Calu3 (cell line): ENCODE measurements around the gene KDM3B. TPM values are rescaled to one million over a fixed set of nuclear protein-coding genes. Genes with fewer than 3 reads are reported as not detected.

ENCODE experiments used
- BruUV-seq: library from RNA; stranded (reverse); fragments of 400-500 nt; replicated peaks from 2 replicates; lab custom pipeline; 2021; lab: Mats Ljungman, UMichigan
- CTCF ChIA-PET: fragments of 300-600 bp; sonication (Branson Sonifier 250); formaldehyde crosslinking; loops from one replicate; lab custom pipeline; 2022; ENCODE audit warnings: antibody characterized with exemption; lab: Charles Lee
- DNase-seq: peaks from one replicate; pipeline ENCODE4 v3.0.0; 2022
- H3K27ac Mint-ChIP-seq: one replicate; pipeline ENCODE4 v1.8.0; 2022; ENCODE audit warnings: mixed read lengths; ENCODE audit not compliant: unreplicated experiment
- H3K27me3 Mint-ChIP-seq: one replicate; pipeline ENCODE4 v1.8.0; 2022; ENCODE audit warnings: mixed read lengths; ENCODE audit not compliant: unreplicated experiment
- H3K36me3 Mint-ChIP-seq: one replicate; pipeline ENCODE4 v1.8.0; 2022; ENCODE audit warnings: mild to moderate bottlenecking, moderate library complexity, mixed read lengths; ENCODE audit not compliant: insufficient read depth, unreplicated experiment
- H3K4me1 Mint-ChIP-seq: one replicate; pipeline ENCODE4 v1.8.0; 2022; ENCODE audit warnings: mild to moderate bottlenecking, low read depth, mixed read lengths; ENCODE audit not compliant: unreplicated experiment
- H3K4me3 Mint-ChIP-seq: one replicate; pipeline ENCODE4 v1.8.0; 2022; ENCODE audit warnings: mild to moderate bottlenecking, low read depth, moderate library complexity, mixed read lengths; ENCODE audit not compliant: unreplicated experiment
- H3K9me3 Mint-ChIP-seq: one replicate; pipeline ENCODE4 v1.8.0; 2022; ENCODE audit warnings: low read depth, mixed read lengths; ENCODE audit not compliant: unreplicated experiment
- CTCF ChIP-seq: fragments of 200-600 bp; IDR thresholded peaks from one replicate; pipeline ENCODE4 v1.8.0; 2022; ENCODE audit warnings: antibody characterized with exemption; ENCODE audit not compliant: unreplicated experiment
- intact Hi-C: fragments of 100-400 bp; cut with micrococcal nuclease; formaldehyde crosslinking; loops from one replicate; pipeline ENCODE4 v1.10.0; 2022; ENCODE audit not compliant: unreplicated experiment
- total RNA-seq: library from RNA; stranded (reverse); gene quantifications from 2 replicates; pipeline ENCODE4 v1.2.3, GENCODE V29; 2022

The KDM3B gene
- total RNA-seq, 1 experiment from 2014 or later, result 73.5 TPM

GRCh38 chr5:138445547-138446271, 93.2 kb downstream of the KDM3B start:
- H3K27me3 Mint-ChIP-seq, result peaks cover 20% of the 10 kb centered on the region
- CTCF ChIA-PET, result no interaction called here
- H3K4me1 Mint-ChIP-seq, result no peaks in the 10 kb centered on the region
- BruUV-seq, result no TSS peak
- no peak for TF ChIP-seq CTCF
- intact Hi-C loops, result no loop called here
- no peak for DNase-seq
- no peak overlapping the region for H3K4me3 Mint-ChIP-seq
- peaks cover 3% of the 10 kb centered on the region for H3K36me3 Mint-ChIP-seq
- no peak overlapping the region for H3K27ac Mint-ChIP-seq
- no peaks in the 10 kb centered on the region for H3K9me3 Mint-ChIP-seq

- no peak for TF ChIP-seq CTCF
- intact Hi-C loops, result no loop called here
- CTCF ChIA-PET, result interaction anchor here (0.6 to 4.5 kb wide), 3 partner anchors 56 to 131 kb away, joined by 3 to 46 read pairs (median 3); no protein-coding TSS in a partner anchor
- H3K4me3 Mint-ChIP-seq, result no peak overlapping the region
- H3K27ac Mint-ChIP-seq, result no peak overlapping the region
- peaks cover 18% of the 10 kb centered on the region for H3K27me3 Mint-ChIP-seq
- DNase-seq, result no peak
- no peaks in the 10 kb centered on the region for H3K36me3 Mint-ChIP-seq
- no peaks in the 10 kb centered on the region for H3K4me1 Mint-ChIP-seq
- H3K9me3 Mint-ChIP-seq, result no peaks in the 10 kb centered on the region
- BruUV-seq, result no TSS peak
Observed at GRCh38 chr5:138448070-138448469, 95.6 kb downstream of the KDM3B start.

GRCh38 chr5:138448481-138449398, 96.3 kb downstream of the KDM3B start:
- CTCF ChIA-PET, result interaction anchor here (0.6 to 4.5 kb wide), 4 partner anchors 13 to 131 kb away, joined by 3 to 46 read pairs (median 4); no protein-coding TSS in a partner anchor
- no peak overlapping the region for H3K4me3 Mint-ChIP-seq
- H3K36me3 Mint-ChIP-seq, result no peaks in the 10 kb centered on the region
- H3K27me3 Mint-ChIP-seq, result peaks cover 21% of the 10 kb centered on the region
- BruUV-seq, result no TSS peak
- no peaks in the 10 kb centered on the region for H3K4me1 Mint-ChIP-seq
- intact Hi-C loops, result no loop called here
- no peaks in the 10 kb centered on the region for H3K9me3 Mint-ChIP-seq
- no peak for TF ChIP-seq CTCF
- DNase-seq, result no peak
- H3K27ac Mint-ChIP-seq, result no peak overlapping the region

- BruUV-seq, result no TSS peak
- no peak overlapping the region for H3K4me3 Mint-ChIP-seq
- H3K27me3 Mint-ChIP-seq, result peaks cover 30% of the 10 kb centered on the region
- no peaks in the 10 kb centered on the region for H3K9me3 Mint-ChIP-seq
- no peak overlapping the region for H3K27ac Mint-ChIP-seq
- intact Hi-C loops, result loop anchor here (1.0 kb wide), 1 partner anchor 54 kb away; no protein-coding TSS in a partner anchor
- no peaks in the 10 kb centered on the region for H3K4me1 Mint-ChIP-seq
- peak; percentile 98 for TF ChIP-seq CTCF
- H3K36me3 Mint-ChIP-seq, result no peaks in the 10 kb centered on the region
- DNase-seq, result peak; percentile 95
- CTCF ChIA-PET, result interaction anchor here (0.7 to 4.5 kb wide), 5 partner anchors 12 to 260 kb away, joined by 3 to 46 read pairs (median 4); no protein-coding TSS in a partner anchor
Observed at GRCh38 chr5:138449501-138450239, 97.2 kb downstream of the KDM3B start.
